VCaP (cell line): Measurements from ENCODE around the gene ZNF688.
A peak's percentile ranks its signal among the peaks of the same experiment; 100 is the strongest.

ENCODE experiments used
- H3K27ac ChIP-seq: fragments of 450-650 bp; 2 replicates; pipeline ENCODE4 v1.5.1; 2017
- CTCF ChIP-seq: fragments of 450-650 bp; conservative IDR thresholded peaks from 2 replicates; pipeline ENCODE4 v1.5.1; 2017; ENCODE audit warnings: mild to moderate bottlenecking, moderate library complexity

The ZNF688 gene

GRCh38 chr16:30567991-30568638 lies 3.4 kb downstream of the ZNF688 start:
- TF ChIP-seq CTCF: no peak
- no peak overlapping the region for H3K27ac ChIP-seq

- TF ChIP-seq CTCF: no peak
- no peak overlapping the region for H3K27ac ChIP-seq
These were observed 4.1 kb downstream of the ZNF688 start for GRCh38 chr16:30567160-30567990.

GRCh38 chr16:30566531-30566930 lies 5.0 kb downstream of the ZNF688 start:
- no peak overlapping the region for H3K27ac ChIP-seq
- no peak for TF ChIP-seq CTCF

GRCh38 chr16:30565984-30566383 lies 5.5 kb downstream of the ZNF688 start:
- no peak overlapping the region for H3K27ac ChIP-seq
- no peak for TF ChIP-seq CTCF

- H3K27ac ChIP-seq: no peak overlapping the region
- TF ChIP-seq CTCF: no peak
These were observed 6.0 kb downstream of the ZNF688 start for GRCh38 chr16:30565526-30565925.

GRCh38 chr16:30562021-30562420 lies 9.5 kb downstream of the ZNF688 start:
- no peak overlapping the region for H3K27ac ChIP-seq
- no peak for TF ChIP-seq CTCF

GRCh38 chr16:30561089-30561816 lies 10.3 kb downstream of the ZNF688 start:
- H3K27ac ChIP-seq: peak overlapping the region; percentile 33; the same call in 1 of the 2 replicates
- no peak for TF ChIP-seq CTCF
